Activated T-helper 17 cell treated with anti-CD3 and anti-CD28 coated beads, Interleukin-2, amount 50 U/mL, for 72 hours (primary cell): ENCODE data around the gene OR51F2. TPM values are rescaled to one million over a fixed set of nuclear protein-coding genes. Genes with fewer than 3 reads are reported as not detected.
"Not testable (repeated sequence)": the region's sequence is repeated elsewhere in the genome, so short reads cannot be mapped to it uniquely, and the experiment has no call there.

Experiments
- ATAC-seq: fragments of 150-1000 bp; cut with Tn5 transposase; replicated peaks from 2 replicates; pipeline ENCODE4 v1.10.0; 2021; ENCODE audit warnings: mild to moderate bottlenecking, moderate library complexity
- H3K27ac Mint-ChIP-seq: one replicate; pipeline ENCODE4 v1.8.0; 2022; ENCODE audit warnings: mixed read lengths
- H3K27me3 Mint-ChIP-seq: one replicate; pipeline ENCODE4 v1.8.0; 2022; ENCODE audit warnings: mixed read lengths
- H3K36me3 Mint-ChIP-seq: one replicate; pipeline ENCODE4 v1.8.0; 2022; ENCODE audit warnings: low read depth, mild to moderate bottlenecking, mixed read lengths
- H3K4me1 Mint-ChIP-seq: one replicate; pipeline ENCODE4 v1.8.0; 2022; ENCODE audit warnings: mixed read lengths
- H3K4me3 Mint-ChIP-seq: one replicate; pipeline ENCODE4 v1.8.0; 2022; ENCODE audit warnings: mild to moderate bottlenecking, mixed read lengths
- H3K9me3 Mint-ChIP-seq: one replicate; pipeline ENCODE4 v1.8.0; 2022; ENCODE audit warnings: mixed read lengths
- total RNA-seq, 2 donors: library from RNA; stranded (reverse); gene quantifications; one replicate each; pipeline ENCODE4 v1.2.3, GENCODE V29; 2022

Gene OR51F2, protein sequence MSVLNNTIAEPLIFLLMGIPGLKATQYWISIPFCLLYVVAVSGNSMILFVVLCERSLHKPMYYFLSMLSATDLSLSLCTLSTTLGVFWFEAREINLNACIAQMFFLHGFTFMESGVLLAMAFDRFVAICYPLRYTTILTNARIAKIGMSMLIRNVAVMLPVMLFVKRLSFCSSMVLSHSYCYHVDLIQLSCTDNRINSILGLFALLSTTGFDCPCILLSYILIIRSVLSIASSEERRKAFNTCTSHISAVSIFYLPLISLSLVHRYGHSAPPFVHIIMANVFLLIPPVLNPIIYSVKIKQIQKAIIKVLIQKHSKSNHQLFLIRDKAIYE
- not detected for total RNA-seq

DNA sequence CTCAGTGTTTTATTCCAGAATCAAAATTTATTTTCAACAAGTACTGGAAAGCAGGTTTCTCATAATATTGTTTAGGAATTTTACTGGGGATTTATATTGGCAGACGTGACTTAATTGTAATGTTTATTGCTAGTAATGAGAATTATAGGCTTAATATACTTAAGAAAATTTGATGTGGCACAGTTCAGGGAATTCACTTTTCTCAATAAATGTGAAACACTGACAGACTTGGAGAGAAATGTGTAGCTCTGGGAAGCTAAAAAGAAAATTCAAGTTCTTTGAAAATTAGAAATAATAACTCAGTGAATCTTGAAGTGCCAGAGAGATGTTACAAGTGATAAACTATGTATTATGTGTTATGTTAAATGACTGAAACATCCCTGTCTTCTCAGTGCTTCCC, at the start of gene OR51F2:
Gene OR51F2, plus strand, starts transcription at position 301 of the 400 bp plus-strand sequence. CDS start 101 bp downstream, outside the sequence.
- no peak for ATAC-seq

DNA sequence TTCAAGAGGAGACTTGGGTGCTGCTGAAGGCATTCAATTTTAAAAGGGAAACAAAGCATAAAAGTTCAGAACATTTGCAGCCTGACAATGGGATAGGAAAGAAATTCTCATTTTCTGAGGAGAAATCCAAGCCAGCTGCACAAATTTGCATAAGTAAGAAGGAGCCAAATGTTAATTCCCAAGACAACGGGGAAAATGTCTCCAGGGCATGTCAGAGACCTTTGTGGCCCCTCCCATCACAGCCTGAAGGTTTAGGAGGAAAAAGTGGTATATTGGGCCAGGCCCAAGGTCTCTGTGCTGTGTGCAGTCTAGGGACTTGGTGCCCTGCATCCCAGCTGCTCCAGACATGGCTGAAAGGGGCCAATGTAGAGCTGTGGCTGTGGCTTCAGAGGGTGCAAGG, 38.7 kb upstream of the OR51F2 start:
- no peak overlapping the region for H3K4me3 Mint-ChIP-seq
- H3K4me1 Mint-ChIP-seq, result no peaks in the 10 kb centered on the region
- no peaks in the 10 kb centered on the region for H3K36me3 Mint-ChIP-seq
- peaks cover 4% of the 10 kb centered on the region for H3K9me3 Mint-ChIP-seq
- no peak for ATAC-seq
- no peak overlapping the region for H3K27ac Mint-ChIP-seq
- peaks cover 17% of the 10 kb centered on the region for H3K27me3 Mint-ChIP-seq

More for the DNA sequence above, at the start of gene OR51F2:
- H3K4me1 Mint-ChIP-seq, result no peaks in the 10 kb centered on the region
- no peak within 1 kb of the TSS for H3K4me3 Mint-ChIP-seq
- no peak within 1 kb of the TSS for H3K27ac Mint-ChIP-seq
- H3K27me3 Mint-ChIP-seq, result peaks cover 17% of the 10 kb centered on the region
- H3K9me3 Mint-ChIP-seq, result peaks cover 3% of the 10 kb centered on the region
- H3K36me3 Mint-ChIP-seq, result no peaks in the 10 kb centered on the region

DNA sequence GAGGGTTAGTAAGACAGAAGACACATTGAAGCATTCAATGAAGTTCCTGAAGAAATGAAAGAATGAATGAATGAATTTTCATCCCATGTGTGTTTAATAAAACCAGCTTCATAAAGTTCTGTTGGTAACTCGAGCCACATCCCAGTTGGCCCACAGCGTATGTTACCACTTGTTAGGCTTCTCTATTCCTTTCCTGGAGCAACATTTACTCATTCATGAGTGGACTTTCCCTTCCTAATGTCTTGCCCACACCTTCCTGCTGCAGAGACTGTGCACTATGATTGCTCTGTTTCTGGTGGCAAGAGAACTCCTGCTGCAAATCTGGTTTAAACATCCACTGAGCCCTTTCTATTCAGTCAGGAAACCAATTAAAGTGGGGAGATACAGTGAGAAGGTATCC, 23.9 kb upstream of the OR51F2 start:
- Mint-ChIP-seq H3K4me3 (no peak overlapping the region), H3K27ac (no peak overlapping the region), H3K4me1 (no peaks in the 10 kb centered on the region), H3K36me3 (no peaks in the 10 kb centered on the region), H3K9me3 (peaks cover 3% of the 10 kb centered on the region), H3K27me3 (peaks cover 6% of the 10 kb centered on the region)
- ATAC-seq, result no peak

DNA sequence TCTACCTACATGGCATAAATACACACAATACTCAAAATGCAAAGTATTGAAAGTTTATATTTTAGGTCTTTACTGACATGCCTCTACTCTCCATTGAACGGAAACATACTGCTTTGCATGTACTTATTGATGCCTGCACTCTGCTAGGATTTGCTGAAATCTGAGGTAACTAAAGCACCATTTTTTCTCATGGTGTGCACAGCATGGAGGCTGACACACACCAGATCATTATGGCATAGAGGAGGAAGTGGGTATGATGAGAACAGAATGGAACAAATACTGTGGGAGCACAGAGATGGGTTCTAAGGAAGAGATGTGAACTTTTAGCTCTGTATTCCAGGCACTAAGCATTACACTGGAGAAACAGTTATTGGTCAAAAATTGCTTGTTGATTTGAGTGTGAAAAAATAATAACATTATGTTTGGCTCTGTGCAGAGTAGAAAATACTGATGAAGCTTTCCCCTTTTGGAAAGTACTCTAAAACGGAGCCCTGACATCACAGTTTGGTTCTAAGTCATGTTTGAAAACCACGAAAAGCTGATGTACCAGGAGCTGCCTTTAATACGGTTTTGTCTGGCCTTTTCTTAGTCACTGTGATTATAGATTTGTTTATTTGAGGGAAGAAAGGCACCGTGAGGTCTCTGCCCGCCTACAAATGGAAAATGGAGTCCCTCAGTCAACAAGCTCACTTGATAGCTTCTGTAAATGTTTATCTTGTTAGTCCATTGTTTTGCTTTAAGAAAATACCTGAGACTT, 22.5 kb upstream of the OR51F2 start:
- Mint-ChIP-seq H3K4me1 (no peaks in the 10 kb centered on the region), H3K27me3 (peaks cover 7% of the 10 kb centered on the region), H3K4me3 (no peak overlapping the region), H3K9me3 (peaks cover 4% of the 10 kb centered on the region), H3K27ac (no peak overlapping the region), H3K36me3 (no peaks in the 10 kb centered on the region)
- no peak for ATAC-seq

- H3K36me3 Mint-ChIP-seq, H3K4me3 Mint-ChIP-seq, ATAC-seq, H3K27ac Mint-ChIP-seq, H3K4me1 Mint-ChIP-seq, H3K9me3 Mint-ChIP-seq, H3K27me3 Mint-ChIP-seq: not testable (repeated sequence)
Measured at GRCh38 chr11:4801316-4801715, 19.8 kb upstream of the OR51F2 start.

- Mint-ChIP-seq H3K4me3 (no peak within 1 kb of the TSS), H3K9me3 (peaks cover 8% of the 10 kb centered on the region), H3K27me3 (peaks cover 7% of the 10 kb centered on the region), H3K36me3 (no peaks in the 10 kb centered on the region), H3K27ac (no peak within 1 kb of the TSS), H3K4me1 (no peaks in the 10 kb centered on the region)
- no peak for ATAC-seq
Measured at GRCh38 chr11:4804280-4804679, 16.8 kb upstream of the OR51F2 start, which contains the start of gene OR52R1. Gene OR52R1, minus strand, starts transcription at chr11:4804380. Its CDS starts 0 bp downstream, at chr11:4804380.

- no peak overlapping the region for H3K4me3 Mint-ChIP-seq
- H3K4me1 Mint-ChIP-seq, result no peaks in the 10 kb centered on the region
- peaks cover under 1% of the 10 kb centered on the region for H3K27me3 Mint-ChIP-seq
- ATAC-seq, result no peak
- no peaks in the 10 kb centered on the region for H3K36me3 Mint-ChIP-seq
- H3K9me3 Mint-ChIP-seq, result peaks cover 5% of the 10 kb centered on the region
- no peak overlapping the region for H3K27ac Mint-ChIP-seq
Measured at GRCh38 chr11:4808476-4808875, 12.6 kb upstream of the OR51F2 start.

DNA sequence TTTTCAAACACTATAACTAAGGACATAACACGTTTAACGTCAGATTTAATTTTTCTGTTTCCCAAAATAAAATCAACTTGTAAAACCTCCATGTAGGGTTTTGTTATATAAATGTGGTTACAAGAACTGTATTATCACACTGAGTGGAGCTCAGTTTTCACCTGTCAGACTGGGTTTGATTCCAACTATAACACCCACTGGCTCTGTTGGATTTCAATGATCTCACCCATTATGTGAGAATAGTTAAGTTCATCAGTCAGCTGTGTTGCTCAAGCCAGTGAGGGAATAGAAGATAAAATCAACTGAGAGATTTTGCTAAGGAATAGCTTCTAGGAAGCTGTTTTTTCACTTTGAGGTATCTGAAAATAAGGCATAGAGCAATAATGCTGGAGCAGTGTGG, 11.9 kb upstream of the OR51F2 start:
- Mint-ChIP-seq H3K36me3 (no peaks in the 10 kb centered on the region), H3K27ac (no peak overlapping the region), H3K4me1 (no peaks in the 10 kb centered on the region), H3K4me3 (no peak overlapping the region), H3K9me3 (no peaks in the 10 kb centered on the region), H3K27me3 (no peaks in the 10 kb centered on the region)
- ATAC-seq, result no peak

GRCh38 chr11:4825132-4825531, 4.0 kb downstream of the OR51F2 start:
- peaks cover 3% of the 10 kb centered on the region for H3K9me3 Mint-ChIP-seq
- no peak for ATAC-seq
- peaks cover 17% of the 10 kb centered on the region for H3K27me3 Mint-ChIP-seq
- no peaks in the 10 kb centered on the region for H3K4me1 Mint-ChIP-seq
- no peak overlapping the region for H3K4me3 Mint-ChIP-seq
- H3K36me3 Mint-ChIP-seq, result no peaks in the 10 kb centered on the region
- H3K27ac Mint-ChIP-seq, result no peak overlapping the region

DNA sequence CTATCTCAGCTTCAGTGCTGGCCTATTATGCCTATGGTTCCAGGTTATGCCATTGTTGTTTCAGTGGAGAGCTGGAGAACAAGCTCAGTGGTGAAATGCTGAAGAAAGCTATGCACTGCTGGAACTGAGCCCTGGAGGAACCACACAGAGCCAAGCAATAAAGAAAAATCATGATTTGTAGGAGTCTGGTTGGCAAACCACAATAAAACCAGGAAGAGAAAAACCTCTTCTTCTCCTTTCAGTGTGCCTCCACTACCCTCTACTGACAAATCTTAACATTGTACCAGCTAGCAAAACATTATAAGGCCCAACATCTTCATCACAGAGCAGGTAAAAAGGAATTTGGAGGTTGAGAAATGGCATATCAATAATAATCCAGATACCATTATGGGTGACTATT, 5.3 kb downstream of the OR51F2 start:
- peaks cover 3% of the 10 kb centered on the region for H3K9me3 Mint-ChIP-seq
- peaks cover 14% of the 10 kb centered on the region for H3K27me3 Mint-ChIP-seq
- H3K27ac Mint-ChIP-seq, result no peak overlapping the region
- ATAC-seq, result no peak
- no peak overlapping the region for H3K4me3 Mint-ChIP-seq
- no peaks in the 10 kb centered on the region for H3K4me1 Mint-ChIP-seq
- no peaks in the 10 kb centered on the region for H3K36me3 Mint-ChIP-seq

DNA sequence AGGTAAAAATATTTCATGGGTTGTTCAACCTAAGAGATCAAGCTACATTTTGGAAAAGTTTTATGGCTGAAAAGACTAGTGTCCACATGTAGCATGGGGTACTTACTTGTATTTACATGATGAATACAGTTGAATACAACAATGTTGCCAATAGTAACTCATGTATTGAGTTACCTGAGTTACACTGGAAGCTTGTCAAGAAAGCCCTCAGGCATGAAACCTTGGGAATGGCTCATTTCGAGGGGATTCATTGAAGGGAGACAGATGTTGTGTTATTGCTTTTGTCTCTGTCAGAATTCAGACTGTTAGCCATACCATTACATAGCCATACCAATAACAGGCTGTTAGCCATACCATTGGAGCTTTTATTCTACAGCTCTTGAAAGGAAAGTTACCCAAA, 9.2 kb downstream of the OR51F2 start:
- H3K27me3 Mint-ChIP-seq, result peaks cover 7% of the 10 kb centered on the region
- H3K4me3 Mint-ChIP-seq, result no peak overlapping the region
- H3K36me3 Mint-ChIP-seq, result no peaks in the 10 kb centered on the region
- no peaks in the 10 kb centered on the region for H3K4me1 Mint-ChIP-seq
- H3K27ac Mint-ChIP-seq, result no peak overlapping the region
- H3K9me3 Mint-ChIP-seq, result no peaks in the 10 kb centered on the region
- no peak for ATAC-seq

GRCh38 chr11:4830909-4831308, 9.8 kb downstream of the OR51F2 start:
- Mint-ChIP-seq H3K27me3 (peaks cover 7% of the 10 kb centered on the region), H3K36me3 (no peaks in the 10 kb centered on the region), H3K27ac (no peak overlapping the region), H3K9me3 (no peaks in the 10 kb centered on the region), H3K4me1 (no peaks in the 10 kb centered on the region), H3K4me3 (no peak overlapping the region)
- ATAC-seq, result no peak

DNA sequence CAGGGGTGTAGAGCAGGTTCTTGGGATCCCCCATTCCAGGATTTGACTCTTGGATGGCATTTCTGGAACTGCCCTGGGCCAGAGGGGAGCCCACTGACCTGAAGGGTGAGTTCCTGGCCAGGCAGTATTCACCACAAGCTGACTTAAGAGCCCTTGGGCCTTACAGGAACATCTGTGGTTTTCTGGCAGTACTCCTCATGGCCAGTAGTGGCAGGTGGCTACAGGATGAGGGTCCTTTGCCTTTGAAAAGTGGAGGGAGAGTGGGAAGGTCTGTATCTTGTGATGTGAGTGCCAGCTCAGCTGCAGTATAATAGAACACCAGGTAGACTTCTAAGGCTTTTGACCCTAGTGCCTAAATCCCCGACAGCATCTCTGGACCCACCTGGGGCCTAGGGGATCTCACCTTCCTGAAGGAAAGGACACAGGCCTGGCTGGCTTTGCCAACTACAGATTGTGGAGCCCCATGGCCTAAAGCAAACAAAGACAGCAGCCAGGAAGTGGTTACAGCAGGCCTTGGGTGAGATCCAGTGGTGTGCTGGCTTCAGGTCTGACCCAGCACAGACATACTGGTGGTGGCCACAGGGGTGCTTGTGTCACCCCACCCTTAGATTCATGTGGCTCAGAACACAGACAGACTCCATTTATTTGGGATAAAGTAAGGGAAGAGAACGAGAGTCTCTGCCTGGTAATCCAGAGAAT, 18.9 kb downstream of the OR51F2 start:
- Mint-ChIP-seq H3K4me3 (no peak overlapping the region), H3K4me1 (no peaks in the 10 kb centered on the region), H3K27ac (no peak overlapping the region), H3K36me3 (no peaks in the 10 kb centered on the region), H3K27me3 (no peaks in the 10 kb centered on the region), H3K9me3 (no peaks in the 10 kb centered on the region)
- no peak for ATAC-seq

DNA sequence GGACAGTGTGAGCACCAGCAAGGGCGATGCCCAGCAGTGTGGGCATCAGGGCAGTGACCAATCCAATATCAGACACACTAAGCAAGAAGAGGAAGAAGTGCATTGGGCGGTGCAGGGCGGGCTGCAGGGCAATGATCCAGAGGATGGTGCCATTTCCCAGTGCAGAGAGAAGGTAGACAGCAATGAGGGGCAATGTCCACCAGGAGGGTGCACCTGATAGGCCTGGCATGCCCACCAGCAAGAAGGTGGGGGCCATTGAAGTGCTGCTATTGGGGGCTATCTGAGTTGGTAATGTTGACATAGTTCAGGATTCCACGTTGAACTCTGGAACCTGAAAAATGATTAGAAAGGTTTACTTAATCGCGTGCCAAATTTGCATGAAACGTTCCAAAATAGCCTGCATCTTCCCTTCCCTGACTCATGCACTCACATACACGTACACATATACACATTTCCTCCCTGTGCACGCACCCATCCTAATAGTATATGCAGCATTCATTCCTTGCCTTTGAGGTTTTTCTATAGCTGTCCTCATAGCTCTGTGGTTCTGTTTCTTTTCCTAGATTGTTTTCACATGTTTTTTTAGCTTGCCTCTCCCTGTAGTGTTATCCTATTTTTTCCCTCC, 27.9 kb downstream of the OR51F2 start, which contains the start of gene OR51S1:
Gene OR51S1, minus strand, starts transcription at position 301 of the 625 bp plus-strand sequence. Its CDS starts 0 bp downstream, at position 301.
- Mint-ChIP-seq H3K4me1 (no peaks in the 10 kb centered on the region), H3K27ac (no peak within 1 kb of the TSS), H3K27me3 (peaks cover 17% of the 10 kb centered on the region), H3K9me3 (no peaks in the 10 kb centered on the region), H3K4me3 (no peak within 1 kb of the TSS), H3K36me3 (no peaks in the 10 kb centered on the region)
- ATAC-seq, result no peak
